A673 (cell line): Measurements from ENCODE around the gene GM2A. TPM values are rescaled to one million over a fixed set of nuclear protein-coding genes. Genes with fewer than 3 reads are reported as not detected.

Experiments used
- BruUV-seq: library from RNA; stranded (reverse); fragments of 400-500 nt; replicated peaks from 2 replicates; lab custom pipeline; 2021; lab: Mats Ljungman, UMichigan
- CTCF ChIA-PET: fragments of 300-600 bp; sonication (Branson Sonifier 250); formaldehyde crosslinking; loops from one replicate; lab custom pipeline; 2022; ENCODE audit warnings: antibody characterized with exemption; lab: Charles Lee
- POLR2A ChIA-PET: fragments of 300-600 bp; sonication (Branson Sonifier 250); formaldehyde crosslinking; loops from one replicate; lab custom pipeline; 2022; ENCODE audit warnings: antibody characterized with exemption; ENCODE audit not compliant: low non-redundant PET; lab: Charles Lee
- DNase-seq: peaks from one replicate; pipeline ENCODE4 v3.0.0-alpha.2; 2015; ENCODE audit warnings: low spot score
- H3K27ac ChIP-seq: fragments of 200-600 bp; sonication (generic); 2 replicates; pipeline ENCODE4 v1.5.1; 2016; ENCODE audit warnings: mixed run types, low read depth, mild to moderate bottlenecking, mixed read lengths, antibody characterized with exemption, low read length; ENCODE audit not compliant: poor library complexity, severe bottlenecking
- H3K27me3 ChIP-seq: fragments of 200-600 bp; sonication (generic); replicated peaks from 2 replicates; pipeline ENCODE4 v1.6.1; 2017; ENCODE audit warnings: mixed run types, low read depth, mild to moderate bottlenecking, mixed read lengths, antibody characterized with exemption, low read length; ENCODE audit not compliant: insufficient read depth, poor library complexity
- H3K36me3 ChIP-seq: fragments of 200-600 bp; sonication (generic); 2 replicates; pipeline ENCODE4 v1.6.1; 2016; ENCODE audit warnings: mixed run types, mild to moderate bottlenecking, mixed read lengths, antibody characterized with exemption, low read length; ENCODE audit not compliant: insufficient read depth, poor library complexity, severe bottlenecking
- H3K4me1 ChIP-seq: fragments of 200-600 bp; sonication (generic); 2 replicates; pipeline ENCODE4 v1.6.1; 2017; ENCODE audit warnings: mixed run types, mild to moderate bottlenecking, mixed read lengths, antibody characterized with exemption, low read length; ENCODE audit not compliant: insufficient read depth, poor library complexity, severe bottlenecking
- H3K4me3 ChIP-seq: fragments of 200-600 bp; sonication (generic); 2 replicates; pipeline ENCODE4 v1.5.1; 2016; ENCODE audit warnings: low read depth, mixed run types, mild to moderate bottlenecking, mixed read lengths, low read length; ENCODE audit not compliant: poor library complexity, severe bottlenecking
- H3K9me3 ChIP-seq: fragments of 200-600 bp; sonication (generic); 2 replicates; pipeline ENCODE4 v1.6.1; 2016; ENCODE audit warnings: mixed run types, low read depth, mild to moderate bottlenecking, mixed read lengths, antibody characterized with exemption, low read length; ENCODE audit not compliant: poor library complexity, severe bottlenecking
- EZH2 ChIP-seq: fragments of 200-600 bp; sonication (generic); IDR thresholded peaks from 2 replicates; pipeline ENCODE4 v1.6.1; 2017; ENCODE audit warnings: borderline replicate concordance, low read depth, mild to moderate bottlenecking, mixed read lengths, antibody characterized with exemption, low read length; ENCODE audit not compliant: poor library complexity, severe bottlenecking
- intact Hi-C: fragments of 100-400 bp; cut with micrococcal nuclease; formaldehyde crosslinking; loops from one replicate; pipeline ENCODE4 v1.10.0; 2022; ENCODE audit not compliant: unreplicated experiment
- total RNA-seq: library from RNA; stranded (reverse); gene quantifications from 2 replicates; pipeline ENCODE4 v1.2.3, GENCODE V29; 2021
- TF ChIP-seq, protein P1 (sequence below): fragments of 300-800, 200-600 bp; sonication (generic); conservative IDR thresholded peaks from 2 replicates; pipeline ENCODE4 v1.5.1; 2017; ENCODE audit warnings: low read depth, mild to moderate bottlenecking, antibody characterized with exemption, low read length, moderate library complexity, mixed read lengths

Gene GM2A
- total RNA-seq, 1 experiment from 2014 or later, result 3.5 TPM

DNA sequence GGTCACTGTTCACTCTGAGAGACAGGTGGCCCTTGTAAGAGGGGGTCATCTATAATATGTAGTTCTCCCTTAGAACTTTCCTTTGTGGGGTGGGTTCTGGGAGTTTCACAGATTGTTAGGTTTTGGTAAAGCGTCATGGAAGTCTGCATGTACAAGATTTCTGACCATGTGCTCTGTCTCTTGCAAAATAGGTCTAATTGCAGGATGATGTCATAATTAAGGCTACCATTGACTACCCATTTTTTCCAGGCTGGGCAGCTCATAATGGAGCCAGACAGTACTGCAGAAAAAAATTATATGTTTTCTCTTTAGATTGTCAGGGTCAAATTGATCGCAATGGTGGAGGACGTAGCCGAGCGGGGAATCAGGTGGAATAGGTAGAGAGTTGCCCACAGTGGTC, 3.7 kb upstream of the GM2A start:
- Histone ChIP-seq H3K4me3 (no peak overlapping the region), H3K4me1 (peaks cover 7% of the 10 kb centered on the region), H3K9me3 (no peaks in the 10 kb centered on the region), H3K36me3 (no peaks in the 10 kb centered on the region), H3K27me3 (no peaks in the 10 kb centered on the region), H3K27ac (no peak overlapping the region)
- BruUV-seq, result no TSS peak
- POLR2A ChIA-PET, result no interaction called here
- TF ChIP-seq, protein P1, sequence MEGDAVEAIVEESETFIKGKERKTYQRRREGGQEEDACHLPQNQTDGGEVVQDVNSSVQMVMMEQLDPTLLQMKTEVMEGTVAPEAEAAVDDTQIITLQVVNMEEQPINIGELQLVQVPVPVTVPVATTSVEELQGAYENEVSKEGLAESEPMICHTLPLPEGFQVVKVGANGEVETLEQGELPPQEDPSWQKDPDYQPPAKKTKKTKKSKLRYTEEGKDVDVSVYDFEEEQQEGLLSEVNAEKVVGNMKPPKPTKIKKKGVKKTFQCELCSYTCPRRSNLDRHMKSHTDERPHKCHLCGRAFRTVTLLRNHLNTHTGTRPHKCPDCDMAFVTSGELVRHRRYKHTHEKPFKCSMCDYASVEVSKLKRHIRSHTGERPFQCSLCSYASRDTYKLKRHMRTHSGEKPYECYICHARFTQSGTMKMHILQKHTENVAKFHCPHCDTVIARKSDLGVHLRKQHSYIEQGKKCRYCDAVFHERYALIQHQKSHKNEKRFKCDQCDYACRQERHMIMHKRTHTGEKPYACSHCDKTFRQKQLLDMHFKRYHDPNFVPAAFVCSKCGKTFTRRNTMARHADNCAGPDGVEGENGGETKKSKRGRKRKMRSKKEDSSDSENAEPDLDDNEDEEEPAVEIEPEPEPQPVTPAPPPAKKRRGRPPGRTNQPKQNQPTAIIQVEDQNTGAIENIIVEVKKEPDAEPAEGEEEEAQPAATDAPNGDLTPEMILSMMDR, result no peak
- TF ChIP-seq EZH2, result no peak
- CTCF ChIA-PET, result no interaction called here
- DNase-seq, result no peak
- intact Hi-C loops, result loop anchor here (10.0 kb wide), 1 partner anchor 244 kb away; no protein-coding TSS in a partner anchor

DNA sequence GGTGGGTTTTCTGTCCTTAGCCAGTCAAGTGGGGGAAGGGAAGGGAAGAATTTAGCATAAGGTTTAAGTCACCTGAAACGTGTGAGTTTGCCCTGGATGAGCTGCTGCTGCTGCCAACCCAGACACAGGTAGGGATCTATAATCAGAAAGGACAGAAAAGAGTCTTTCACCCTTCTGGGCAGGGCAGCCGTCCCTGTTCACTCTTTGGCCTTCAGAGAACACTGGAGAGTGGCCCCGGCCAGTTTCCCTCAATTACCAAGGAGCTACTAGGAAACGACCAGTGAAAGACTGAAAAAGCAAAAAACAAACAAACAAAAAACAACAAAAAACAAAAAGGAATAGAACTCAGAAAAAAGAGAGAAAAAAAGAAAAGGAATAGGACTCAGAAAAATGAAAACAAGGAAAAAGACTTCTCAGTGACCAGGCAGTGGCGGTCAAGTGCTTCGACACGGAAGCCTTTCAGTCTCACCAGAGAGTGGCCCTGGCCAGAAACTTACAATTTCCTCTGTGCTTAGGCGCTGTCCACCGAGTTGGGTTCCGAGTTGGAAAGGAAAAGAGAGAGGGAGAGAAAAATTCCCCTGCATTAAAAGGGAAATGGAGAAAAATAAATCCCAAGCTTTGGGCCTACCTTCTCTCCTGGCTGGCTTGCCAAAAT, 2.5 kb upstream of the GM2A start:
- no TSS peak for BruUV-seq
- ChIA-PET POLR2A (no interaction called here), CTCF (no interaction called here)
- DNase-seq, result no peak
- no peak for TF ChIP-seq EZH2
- TF ChIP-seq, protein P1, result no peak
- Histone ChIP-seq H3K9me3 (no peaks in the 10 kb centered on the region), H3K27ac (no peak overlapping the region), H3K36me3 (no peaks in the 10 kb centered on the region), H3K4me1 (peaks cover 7% of the 10 kb centered on the region), H3K27me3 (no peaks in the 10 kb centered on the region), H3K4me3 (no peak overlapping the region)
- intact Hi-C loops, result no loop called here

DNA sequence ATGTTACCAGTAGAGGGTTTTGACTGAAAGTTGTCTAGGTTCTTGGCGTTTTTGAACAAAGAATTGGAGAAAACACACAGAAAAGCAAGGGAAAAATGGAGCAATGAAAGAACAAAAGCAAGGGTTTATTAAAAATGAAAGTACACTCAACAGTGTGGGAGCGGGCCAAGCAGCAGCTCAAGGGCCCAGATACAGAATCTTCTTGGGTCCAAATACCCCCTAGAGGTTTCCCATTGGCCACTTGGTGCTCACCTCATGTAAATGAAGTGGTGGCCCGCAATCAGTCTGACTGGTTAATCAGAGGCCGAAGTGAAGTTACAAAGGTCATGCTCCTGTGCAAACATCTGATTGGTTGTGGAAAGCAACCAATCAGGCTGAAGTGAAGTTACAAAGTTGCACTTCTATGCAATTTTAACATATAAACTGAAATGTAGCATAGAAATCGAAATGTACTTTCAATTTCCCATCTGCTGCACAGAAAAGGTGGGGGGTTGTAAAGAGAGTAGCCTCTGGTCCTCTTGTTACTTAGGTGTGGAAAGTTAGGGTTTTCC, 1.9 kb upstream of the GM2A start:
- Histone ChIP-seq H3K4me1 (peaks cover 7% of the 10 kb centered on the region), H3K36me3 (no peaks in the 10 kb centered on the region), H3K4me3 (no peak overlapping the region), H3K27ac (no peak overlapping the region), H3K27me3 (no peaks in the 10 kb centered on the region), H3K9me3 (no peaks in the 10 kb centered on the region)
- TF ChIP-seq EZH2, result no peak
- TF ChIP-seq, protein P1, result no peak
- DNase-seq, result no peak
- ChIA-PET POLR2A (no interaction called here), CTCF (no interaction called here)
- intact Hi-C loops, result no loop called here
- BruUV-seq, result no TSS peak
